H1 (cell line): ENCODE measurements around the gene ARL6IP6. TPM values are rescaled to one million over a fixed set of nuclear protein-coding genes. Genes with fewer than 3 reads are reported as not detected.

Experiments used
- CTCF ChIA-PET: fragments of 300-600 bp; sonication (Branson Sonifier 250); formaldehyde crosslinking; loops from one replicate; lab custom pipeline; 2021; ENCODE audit not compliant: partially characterized antibody; lab: Charles Lee
- POLR2A ChIA-PET: fragments of 300-600 bp; sonication (Branson Sonifier 250); formaldehyde crosslinking; loops from one replicate; lab custom pipeline; 2021; ENCODE audit warnings: inconsistent platforms; ENCODE audit not compliant: partially characterized antibody; lab: Charles Lee
- DNase-seq, 2 experiments: peaks; one replicate each; pipeline versions ENCODE4 v3.0.0 to v3.0.0-alpha.2; 2010 to 2022; ENCODE audit warnings: low spot score in 2 of 2, low read depth in 1 of 2, mixed read lengths in 1 of 2
- FAIRE-seq: peaks from 2 replicates; lab custom pipeline; 2011; peaks lifted over from hg19 to GRCh38; lab: Jason Lieb, UNC
- H2AFZ ChIP-seq: 2 replicates; pipeline ENCODE4 v1.8.1; 2012; ENCODE audit warnings: low read length, inconsistent platforms
- H2AK5ac ChIP-seq: 2 replicates; pipeline ENCODE4 v1.6.1; 2013; ENCODE audit warnings: low read depth, low read length
- H2BK120ac ChIP-seq: replicated peaks from 2 replicates; pipeline ENCODE3; 2013; ENCODE audit warnings: low read depth, low read length, inconsistent platforms
- H2BK12ac ChIP-seq: 2 replicates; pipeline ENCODE4 v1.6.1; 2013; ENCODE audit warnings: low read depth, low read length
- H2BK15ac ChIP-seq: 2 replicates; pipeline ENCODE4 v1.6.1; 2013; ENCODE audit warnings: low read length
- H2BK20ac ChIP-seq: 2 replicates; pipeline ENCODE4 v1.6.1; 2013; ENCODE audit warnings: low read length
- H2BK5ac ChIP-seq: 2 replicates; pipeline ENCODE4 v1.6.1; 2013; ENCODE audit warnings: low read depth, low read length
- H3K14ac ChIP-seq: 2 replicates; pipeline ENCODE4 v1.6.1; 2013; ENCODE audit warnings: inconsistent platforms; ENCODE audit not compliant: insufficient read length
- H3K18ac ChIP-seq: 2 replicates; pipeline ENCODE4 v1.6.1; 2013; ENCODE audit warnings: low read length; ENCODE audit errors: extremely low read depth
- H3K23ac ChIP-seq: 2 replicates; pipeline ENCODE4 v1.6.1; 2013; ENCODE audit warnings: inconsistent platforms; ENCODE audit not compliant: insufficient read length
- H3K23me2 ChIP-seq: 2 replicates; pipeline ENCODE4 v1.6.1; 2013; ENCODE audit warnings: low read depth, low read length
- H3K27ac ChIP-seq: 2 replicates; pipeline ENCODE4 v1.6.1; 2011; ENCODE audit warnings: low read depth, low read length, inconsistent platforms
- H3K27me3 ChIP-seq, 4 experiments: replicated peaks in 1 of 4; 1 replicate in 1 of 4; 2 replicates in 3 of 4; pipeline versions ENCODE4 v1.6.1 to v1.8.1; 2011 to 2013; ENCODE audit warnings: low read length in 3 of 4, mild to moderate bottlenecking in 3 of 4, inconsistent platforms in 2 of 4, mixed read lengths in 2 of 4, moderate library complexity in 1 of 4; ENCODE audit not compliant: control insufficient read depth in 3 of 4, insufficient read depth in 3 of 4; ENCODE audit errors: extremely low read depth in 1 of 4
- H3K36me3 ChIP-seq, 4 experiments: 2 replicates each; pipeline versions ENCODE4 v1.6.1 to v1.8.1; 2011 to 2013; ENCODE audit warnings: mild to moderate bottlenecking in 4 of 4, low read length in 3 of 4, moderate library complexity in 2 of 4, control low read depth in 1 of 4, inconsistent platforms in 1 of 4; ENCODE audit not compliant: insufficient read depth in 4 of 4, control insufficient read depth in 2 of 4
- H3K4ac ChIP-seq: replicated peaks from 2 replicates; pipeline ENCODE3; 2013; ENCODE audit warnings: low read length, low read depth, mixed read lengths, inconsistent platforms; ENCODE audit not compliant: insufficient read length
- H3K4me1 ChIP-seq, 4 experiments: replicated peaks in 1 of 4; 1 replicate in 1 of 4; 2 replicates in 3 of 4; pipeline versions ENCODE4 v1.6.1 to v1.8.1; 2011 to 2013; ENCODE audit warnings: low read length in 3 of 4, inconsistent platforms in 2 of 4, mixed read lengths in 1 of 4; ENCODE audit not compliant: insufficient read depth in 4 of 4, control insufficient read depth in 3 of 4
- H3K4me2 ChIP-seq, 2 experiments: 2 replicates each; pipeline versions ENCODE4 v1.6.1 to v1.8.1; 2011 to 2013; ENCODE audit warnings: low read depth in 2 of 2, low read length in 2 of 2, control low read depth in 1 of 2, inconsistent platforms in 1 of 2, mild to moderate bottlenecking in 1 of 2; ENCODE audit not compliant: insufficient read depth in 1 of 2
- H3K4me3 ChIP-seq, 4 experiments: fragments of 200-600, 300-600 bp in 1 of 4; sonication (generic), shearing (Covaris generic), sonication (Bioruptor Twin) in 1 of 4; 2 replicates each; pipeline versions ENCODE4 v1.5.1 to v1.8.1; 2011 to 2016; ENCODE audit warnings: low read length in 4 of 4, low read depth in 3 of 4, control low read depth in 2 of 4, inconsistent platforms in 2 of 4, mild to moderate bottlenecking in 2 of 4, mixed read lengths in 1 of 4, moderate library complexity in 1 of 4; ENCODE audit not compliant: insufficient read depth in 2 of 4; ENCODE audit errors: extremely low read depth in 1 of 4
- H3K56ac ChIP-seq: replicated peaks from 2 replicates; pipeline ENCODE3; 2013; ENCODE audit warnings: low read depth, mild to moderate bottlenecking, mixed read lengths, low read length, inconsistent platforms; ENCODE audit not compliant: insufficient read length
- H3K79me1 ChIP-seq: 2 replicates; pipeline ENCODE4 v1.6.1; 2013; ENCODE audit warnings: low read depth, low read length, control low read depth
- H3K79me2 ChIP-seq, 2 experiments: 2 replicates each; pipeline versions ENCODE4 v1.6.1 to v1.8.1; 2012 to 2013; ENCODE audit warnings: low read length in 2 of 2, mild to moderate bottlenecking in 2 of 2, inconsistent platforms in 1 of 2; ENCODE audit not compliant: insufficient read depth in 2 of 2, control insufficient read depth in 1 of 2
- H3K9ac ChIP-seq, 4 experiments: replicated peaks in 1 of 4; 1 replicate in 1 of 4; 2 replicates in 3 of 4; pipeline versions ENCODE4 v1.6.1 to v1.8.1; 2011 to 2013; ENCODE audit warnings: low read depth in 3 of 4, low read length in 3 of 4, control low read depth in 2 of 4, mild to moderate bottlenecking in 2 of 4, moderate library complexity in 2 of 4, inconsistent platforms in 1 of 4; ENCODE audit errors: extremely low read depth in 1 of 4
- H3K9me3 ChIP-seq, 2 experiments: 2 replicates each; pipeline versions ENCODE4 v1.6.1 to v1.8.1; 2012 to 2013; ENCODE audit warnings: mild to moderate bottlenecking in 2 of 2, moderate library complexity in 2 of 2, control low read depth in 1 of 2, inconsistent platforms in 1 of 2, low read depth in 1 of 2, low read length in 1 of 2, mixed read lengths in 1 of 2; ENCODE audit not compliant: insufficient read depth in 2 of 2
- H4K20me1 ChIP-seq, 2 experiments: replicated peaks in 1 of 2; 2 replicates each; pipeline versions ENCODE3 to v1.8.1; 2011 to 2013; ENCODE audit warnings: inconsistent platforms in 2 of 2, low read length in 2 of 2, mild to moderate bottlenecking in 1 of 2; ENCODE audit not compliant: insufficient read depth in 2 of 2, control insufficient read depth in 1 of 2
- H4K5ac ChIP-seq: 2 replicates; pipeline ENCODE4 v1.6.1; 2013; ENCODE audit warnings: low read length, low read depth, mixed read lengths, inconsistent platforms; ENCODE audit not compliant: insufficient read length
- H4K8ac ChIP-seq: 2 replicates; pipeline ENCODE4 v1.8.0; 2013; ENCODE audit warnings: mild to moderate bottlenecking, moderate library complexity, low read length, inconsistent platforms; ENCODE audit not compliant: insufficient read depth; ENCODE audit errors: extremely low read depth
- H4K91ac ChIP-seq: replicated peaks from 2 replicates; pipeline ENCODE3; 2013; ENCODE audit warnings: low read length, mixed read lengths, inconsistent platforms; ENCODE audit not compliant: insufficient read length
- MAFK ChIP-seq: IDR thresholded peaks from 2 replicates; pipeline ENCODE4 v1.6.1; 2012; ENCODE audit warnings: low read depth, mild to moderate bottlenecking, improper control_type of control experiment, low read length
- SRF ChIP-seq: IDR thresholded peaks from 2 replicates; pipeline ENCODE4 v1.6.1; 2011; ENCODE audit warnings: mild to moderate bottlenecking, low read depth, low read length, moderate library complexity
- WGBS, 2 experiments: shearing (Covaris generic) in 1 of 2; methylation state at CpG; one replicate each; pipeline versions ENCODE4 v1.1.6 to v1.1.7; 2013 to 2015; ENCODE audit warnings: low lambda C conversion rate in 2 of 2, mixed read lengths in 2 of 2, inconsistent platforms in 1 of 2, low coverage in 1 of 2, missing lambda C conversion rate in 1 of 2; ENCODE audit not compliant: insufficient replicate concordance in 2 of 2, insufficient coverage in 1 of 2, insufficient read length in 1 of 2; ENCODE audit errors: extremely low coverage in 1 of 2, missing lambda C conversion rate in 1 of 2; 5-methylcytosine and 5-hydroxymethylcytosine counted together
- polyA plus RNA-seq, 7 experiments: library from polyadenylated mRNA; depleted of rRNA in 3 of 7; stranded (reverse) in 5 of 7; unstranded in 2 of 7; fragments of >200 nt in 5 of 7; fragments of 200-250 nt in 2 of 7; gene quantifications; 1 replicate in 5 of 7; 2 replicates in 1 of 7; 4 replicates in 1 of 7; pipeline versions ENCODE4 v1.2.1 to v1.2.3, GENCODE V29; 2011 to 2013; ENCODE audit warnings: missing spikeins in 2 of 7, mixed read lengths in 2 of 7
- total RNA-seq: library from RNA; stranded (reverse); fragmentation: NEBNext Ultra II Directional; extraction: Animal tissue kit (Norgen Biotek cat#: 25700); gene quantifications from 2 replicates; pipeline ENCODE4 v1.2.1, GENCODE V29; 2021

Gene ARL6IP6
- total and polyA plus RNA-seq, 2 of the 8 experiments (the other 6 are each of a cell fraction or from before 2014, with no cell fraction given): 47.3 to 92.9 TPM

- whole genome bisulfite sequencing, 2 experiments: 94% methylated on average over 4 of the region's 4 CpGs; no CpG with 5 or more reads in 1 of the 2 experiments
- no peak overlapping the region for H3K27ac ChIP-seq
- H3K9me3 ChIP-seq: no peaks in the 10 kb centered on the region
- no peak overlapping the region for H2BK15ac ChIP-seq
- peaks cover 34 to 100% of the 10 kb centered on the region in 2 experiments for H3K79me2 ChIP-seq
- H3K23me2 ChIP-seq: no peaks in the 10 kb centered on the region
- no peak overlapping the region for H3K23ac ChIP-seq
- H4K20me1 ChIP-seq: peaks cover 15 to 22% of the 10 kb centered on the region in 2 experiments
- H3K4me3 ChIP-seq: no peak overlapping the region
- H2BK120ac ChIP-seq: no peak overlapping the region
- H4K91ac ChIP-seq: no peak overlapping the region
- ChIA-PET POLR2A (interaction anchor here (0.8 to 8.0 kb wide), 5 partner anchors 10 to 24 kb away, joined by 3 to 68 read pairs (median 5); partner anchors contain the start of genes ARL6IP6 and PRPF40A), CTCF (interaction anchor here (5.8 kb wide), 1 partner anchor 10 kb away, joined by 52 read pairs; the partner anchor contains the start of gene PRPF40A)
- no peaks in the 10 kb centered on the region for H3K27me3 ChIP-seq
- no peak for DNase-seq
- no peak overlapping the region for H4K5ac ChIP-seq
- H4K8ac ChIP-seq: no peak overlapping the region
- peaks cover 5% of the 10 kb centered on the region for H3K79me1 ChIP-seq
- H3K18ac ChIP-seq: no peak overlapping the region
- no peak overlapping the region for H2BK5ac ChIP-seq
- H3K9ac ChIP-seq: no peak overlapping the region
- H3K4me2 ChIP-seq: no peak overlapping the region
- no peak overlapping the region for H2AK5ac ChIP-seq
- H2AFZ ChIP-seq: no peak overlapping the region
- H3K14ac ChIP-seq: no peak overlapping the region
- H3K4ac ChIP-seq: no peak overlapping the region
- peaks cover 3 to 36% (median 11%) of the 10 kb centered on the region in 4 experiments; a peak in 6 of 8 replicates for H3K36me3 ChIP-seq
- peaks cover 0 to 4% (median 2%) of the 10 kb centered on the region in 4 experiments; a peak in 3 of 7 replicates for H3K4me1 ChIP-seq
- no peak overlapping the region for H2BK20ac ChIP-seq
- H2BK12ac ChIP-seq: no peak overlapping the region
- FAIRE-seq: no peak
- H3K56ac ChIP-seq: no peak overlapping the region
- TF ChIP-seq MAFK (peak; percentile 39), SRF (no peak)
These were observed 11.9 kb upstream of the ARL6IP6 start for GRCh38 chr2:152706477-152707021.
